Memory B cell (primary cell): ENCODE measurements around the gene BRINP1.

Experiments used
- ATAC-seq: fragments of 150-1000 bp; cut with Tn5 transposase; 2 replicates; pipeline ENCODE4 v1.10.0; 2021; ENCODE audit warnings: low read depth, mild to moderate bottlenecking, moderate library complexity
- DNase-seq, 2 donors: peaks; one replicate each; pipeline ENCODE4 v3.0.0; 2022; ENCODE audit warnings: low spot score in 2 of 2
- H3K27ac Mint-ChIP-seq: one replicate; pipeline ENCODE4 v1.8.0; 2022; ENCODE audit warnings: mild to moderate bottlenecking, moderate library complexity, mixed read lengths
- H3K27me3 Mint-ChIP-seq: one replicate; pipeline ENCODE4 v1.8.0; 2022; ENCODE audit warnings: mixed read lengths
- H3K36me3 Mint-ChIP-seq: one replicate; pipeline ENCODE4 v1.8.0; 2022; ENCODE audit warnings: mild to moderate bottlenecking, mixed read lengths
- H3K4me1 Mint-ChIP-seq: one replicate; pipeline ENCODE4 v1.8.0; 2022; ENCODE audit warnings: mixed read lengths
- H3K4me3 Mint-ChIP-seq: one replicate; pipeline ENCODE4 v1.8.0; 2022; ENCODE audit warnings: mild to moderate bottlenecking, moderate library complexity, mixed read lengths
- H3K9me3 Mint-ChIP-seq: one replicate; pipeline ENCODE4 v1.8.0; 2022; ENCODE audit warnings: mixed read lengths

The BRINP1 gene

DNA sequence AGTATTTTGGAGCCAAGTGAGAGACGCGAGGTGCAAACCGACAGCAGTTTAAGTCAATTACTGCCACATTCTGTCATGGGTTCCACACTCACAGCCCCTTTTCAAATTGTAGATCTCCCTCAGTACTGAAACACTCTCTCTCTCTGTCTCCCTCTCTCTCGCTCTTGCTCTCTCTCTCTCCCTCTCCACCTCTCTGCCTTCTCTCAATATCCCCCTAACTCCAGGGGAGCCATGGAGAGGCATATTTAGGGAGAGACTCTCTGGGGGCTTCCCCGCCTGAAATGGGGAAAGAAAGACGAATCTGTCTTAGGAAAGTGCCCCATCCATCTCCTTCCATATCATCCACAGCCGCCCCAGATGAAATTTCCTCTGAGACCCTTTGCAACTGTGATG is 1.6 kb downstream of the BRINP1 start:
- H3K27ac Mint-ChIP-seq: no peak overlapping the region
- no peak overlapping the region for H3K4me3 Mint-ChIP-seq
- H3K27me3 Mint-ChIP-seq: peaks cover 29% of the 10 kb centered on the region
- no peak for DNase-seq
- H3K9me3 Mint-ChIP-seq: peaks cover 6% of the 10 kb centered on the region
- peaks cover 3% of the 10 kb centered on the region for H3K4me1 Mint-ChIP-seq
- ATAC-seq: no peak
- H3K36me3 Mint-ChIP-seq: no peaks in the 10 kb centered on the region

DNA sequence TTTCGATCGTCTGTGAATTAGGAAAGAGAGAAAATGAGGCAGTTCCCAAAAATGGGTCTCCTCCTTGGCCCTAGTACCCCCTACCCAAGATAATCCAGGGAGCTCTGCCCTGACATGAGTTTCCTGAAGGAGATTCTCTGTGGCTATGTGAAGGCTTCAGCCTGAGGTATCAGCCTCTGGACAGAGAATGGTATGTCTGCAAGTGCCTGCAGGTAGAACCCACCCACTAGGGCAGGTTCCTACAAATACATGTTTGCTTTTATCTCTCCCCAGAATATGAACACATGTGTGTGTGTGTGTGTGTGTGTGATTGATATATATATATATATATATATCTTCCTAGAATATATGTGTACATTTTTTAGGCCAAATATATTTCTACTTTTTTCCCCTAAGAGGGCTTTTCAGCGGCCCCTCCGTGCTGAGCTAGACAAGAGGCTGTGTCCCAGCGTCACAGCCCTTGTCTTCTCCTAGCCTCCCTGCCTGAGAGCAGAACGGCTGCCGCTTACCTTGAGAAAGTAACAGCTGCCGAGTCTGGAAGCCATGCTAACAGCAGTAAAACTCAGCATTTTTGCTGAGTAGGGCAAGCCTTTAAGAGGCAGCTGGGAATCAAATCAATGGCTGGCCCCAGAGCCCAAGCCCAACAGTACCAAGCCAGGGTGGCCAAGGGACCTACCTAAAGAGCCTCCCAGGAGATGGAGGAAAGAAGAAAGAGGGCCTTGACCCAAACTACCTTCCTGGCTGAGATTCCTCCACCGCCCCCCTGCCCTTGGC is 2.1 kb downstream of the BRINP1 start:
- Mint-ChIP-seq H3K36me3 (no peaks in the 10 kb centered on the region), H3K27ac (no peak overlapping the region), H3K4me3 (no peak overlapping the region), H3K27me3 (peaks cover 29% of the 10 kb centered on the region), H3K4me1 (peaks cover 3% of the 10 kb centered on the region), H3K9me3 (peaks cover 6% of the 10 kb centered on the region)
- ATAC-seq (no peak), DNase-seq (no peak)

DNA sequence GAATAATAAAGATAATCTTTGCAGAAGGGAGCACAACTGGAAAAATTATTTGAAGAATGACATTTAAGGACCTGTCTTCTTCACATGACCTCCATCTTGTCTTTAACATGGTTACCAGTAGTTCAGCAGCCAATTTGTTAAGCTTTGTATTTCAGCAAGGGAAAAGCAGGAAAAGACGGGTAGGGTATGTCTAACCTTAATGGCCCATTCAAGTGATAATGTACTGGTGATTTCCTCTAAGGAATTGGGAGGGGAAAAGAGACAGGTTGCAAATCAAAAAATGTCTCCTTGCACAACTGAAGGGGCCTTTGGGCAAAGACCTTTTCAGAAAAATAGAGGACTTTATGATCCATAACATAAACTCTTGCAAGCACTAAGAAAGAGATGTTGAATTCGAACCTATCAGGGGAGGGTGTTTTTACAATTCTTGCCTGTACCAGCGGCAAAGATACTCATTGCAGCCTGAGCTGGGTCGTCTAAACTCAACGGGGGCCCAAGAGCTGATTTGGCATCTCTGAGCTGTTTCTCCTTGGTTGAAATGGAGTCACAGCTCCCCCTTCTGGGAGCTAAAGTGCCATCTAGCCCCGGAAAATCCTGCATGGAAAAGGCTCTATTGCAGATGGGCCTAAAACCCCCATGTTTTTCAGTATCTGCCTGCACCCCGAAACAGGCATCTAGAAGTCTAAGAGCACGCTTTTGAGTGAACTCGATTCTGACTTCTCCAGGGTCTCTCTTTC is 3.8 kb downstream of the BRINP1 start:
- Mint-ChIP-seq H3K9me3 (peaks cover 2% of the 10 kb centered on the region), H3K4me1 (peaks cover 3% of the 10 kb centered on the region), H3K27me3 (peaks cover 23% of the 10 kb centered on the region), H3K4me3 (no peak overlapping the region), H3K27ac (no peak overlapping the region), H3K36me3 (no peaks in the 10 kb centered on the region)
- ATAC-seq: no peak
- no peak for DNase-seq

DNA sequence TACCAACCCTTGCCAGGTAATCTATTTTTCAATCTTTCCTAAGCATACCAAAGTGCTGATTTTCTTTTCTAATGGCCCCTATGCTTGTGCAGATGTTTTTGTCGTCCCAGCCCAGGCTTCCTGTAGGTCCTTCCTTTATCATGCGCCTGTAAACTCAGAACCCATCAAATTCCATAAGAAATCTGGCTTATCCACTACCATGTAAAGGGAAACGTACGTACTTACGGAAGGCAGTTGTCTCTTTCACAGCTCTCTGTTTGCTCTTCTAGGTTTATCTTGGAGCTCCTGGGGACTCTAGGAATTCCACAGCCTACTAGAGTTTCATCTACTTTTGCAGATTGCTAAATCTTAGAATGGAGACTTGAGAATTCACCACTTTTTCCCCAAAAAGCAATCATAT is 9.0 kb downstream of the BRINP1 start:
- ATAC-seq (no peak), DNase-seq (no peak)
- peaks cover 6% of the 10 kb centered on the region for H3K27me3 Mint-ChIP-seq
- H3K27ac Mint-ChIP-seq: no peak overlapping the region
- H3K36me3 Mint-ChIP-seq: no peaks in the 10 kb centered on the region
- H3K4me1 Mint-ChIP-seq: no peaks in the 10 kb centered on the region
- H3K9me3 Mint-ChIP-seq: no peaks in the 10 kb centered on the region
- no peak overlapping the region for H3K4me3 Mint-ChIP-seq

- ATAC-seq (no peak), DNase-seq (no peak)
- Mint-ChIP-seq H3K9me3 (peaks cover 1% of the 10 kb centered on the region), H3K27ac (no peak overlapping the region), H3K27me3 (peaks cover 1% of the 10 kb centered on the region), H3K4me3 (no peak overlapping the region), H3K4me1 (no peaks in the 10 kb centered on the region), H3K36me3 (no peaks in the 10 kb centered on the region)
Observed at GRCh38 chr9:119357336-119358096, 11.7 kb downstream of the BRINP1 start.

DNA sequence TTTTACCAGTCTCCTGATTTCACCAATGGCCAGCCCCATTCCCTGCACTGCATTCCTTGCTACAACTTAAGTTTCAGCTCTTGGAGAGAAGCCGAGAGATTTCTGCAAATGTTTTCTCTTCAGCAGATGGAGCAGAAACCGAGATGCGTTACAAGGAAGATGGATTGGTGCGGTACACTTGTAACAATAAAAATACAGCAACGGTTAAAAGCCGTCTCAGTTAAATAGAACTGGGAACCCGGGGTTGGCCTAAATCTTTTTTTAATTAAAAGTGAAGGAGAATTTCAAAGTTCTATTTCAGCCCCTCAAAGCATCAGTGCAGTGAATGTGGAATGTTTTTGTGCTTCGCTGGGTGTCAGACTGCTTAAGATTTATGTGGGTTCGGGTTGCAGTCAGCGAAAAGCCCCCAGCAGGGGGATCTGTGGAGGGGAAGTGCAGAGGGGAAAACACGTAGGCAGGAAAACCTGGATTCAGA is 19.8 kb downstream of the BRINP1 start:
- peaks cover 1% of the 10 kb centered on the region for H3K9me3 Mint-ChIP-seq
- ATAC-seq (no peak), DNase-seq (no peak)
- no peaks in the 10 kb centered on the region for H3K36me3 Mint-ChIP-seq
- H3K27ac Mint-ChIP-seq: no peak overlapping the region
- peaks cover 7% of the 10 kb centered on the region for H3K27me3 Mint-ChIP-seq
- H3K4me3 Mint-ChIP-seq: no peak overlapping the region
- peaks cover 3% of the 10 kb centered on the region for H3K4me1 Mint-ChIP-seq

DNA sequence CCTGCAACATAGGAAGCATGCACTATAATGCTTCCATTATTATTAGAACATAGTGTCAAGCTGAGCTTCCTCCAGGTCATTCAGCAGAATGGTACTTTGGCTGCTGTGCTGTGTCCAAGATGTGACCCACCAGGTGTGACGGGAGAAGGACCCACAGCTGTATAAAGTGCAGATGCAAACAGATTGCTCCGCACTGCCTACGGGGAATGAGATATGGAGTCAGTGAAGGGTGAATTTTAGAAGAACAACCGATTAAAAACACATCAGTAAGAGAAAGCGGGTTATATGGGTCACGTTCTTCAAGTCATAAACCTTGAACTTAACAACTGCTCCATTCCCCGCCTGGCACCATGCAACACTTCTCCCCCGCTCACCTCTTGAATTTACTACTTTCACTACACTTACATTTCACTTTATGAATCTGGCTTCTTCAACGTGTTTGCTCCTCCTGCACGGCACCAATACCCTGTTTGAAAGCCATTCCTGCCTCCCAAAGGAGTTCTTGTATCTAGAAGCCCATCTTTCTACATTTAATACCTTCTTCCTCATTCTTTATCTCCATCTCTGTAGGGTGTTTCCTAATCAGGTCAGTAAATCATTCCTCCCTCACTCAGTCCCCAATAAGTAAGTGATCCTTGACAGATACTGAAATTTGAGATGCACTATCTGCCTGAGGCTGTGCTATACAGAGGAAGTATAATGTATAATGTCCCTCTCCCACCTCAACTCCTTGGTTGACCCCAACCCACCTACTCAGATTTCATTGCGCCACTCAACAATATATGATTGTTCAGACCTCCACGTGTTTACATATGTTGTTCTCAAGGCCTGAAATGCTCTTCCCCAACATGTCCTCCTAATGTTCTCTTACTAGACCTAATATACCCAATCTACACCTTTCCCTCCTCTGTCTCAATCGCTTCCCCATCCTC is 25.9 kb downstream of the BRINP1 start:
- no peaks in the 10 kb centered on the region for H3K9me3 Mint-ChIP-seq
- H3K4me3 Mint-ChIP-seq: no peak overlapping the region
- no peaks in the 10 kb centered on the region for H3K36me3 Mint-ChIP-seq
- DNase-seq: no peak
- H3K27me3 Mint-ChIP-seq: peaks cover 2% of the 10 kb centered on the region
- H3K27ac Mint-ChIP-seq: no peak overlapping the region
- no peak for ATAC-seq
- H3K4me1 Mint-ChIP-seq: no peaks in the 10 kb centered on the region

- Mint-ChIP-seq H3K36me3 (no peaks in the 10 kb centered on the region), H3K9me3 (no peaks in the 10 kb centered on the region), H3K4me3 (no peak overlapping the region), H3K27ac (no peak overlapping the region), H3K27me3 (peaks cover 2% of the 10 kb centered on the region), H3K4me1 (no peaks in the 10 kb centered on the region)
- DNase-seq (no peak), ATAC-seq (no peak)
Observed at GRCh38 chr9:119339056-119339455, 30.2 kb downstream of the BRINP1 start.

GRCh38 chr9:119337573-119337972 is 31.7 kb downstream of the BRINP1 start:
- DNase-seq (no peak), ATAC-seq (no peak)
- Mint-ChIP-seq H3K4me3 (no peak overlapping the region), H3K36me3 (no peaks in the 10 kb centered on the region), H3K27ac (no peak overlapping the region), H3K4me1 (no peaks in the 10 kb centered on the region), H3K27me3 (peaks cover 3% of the 10 kb centered on the region), H3K9me3 (no peaks in the 10 kb centered on the region)

DNA sequence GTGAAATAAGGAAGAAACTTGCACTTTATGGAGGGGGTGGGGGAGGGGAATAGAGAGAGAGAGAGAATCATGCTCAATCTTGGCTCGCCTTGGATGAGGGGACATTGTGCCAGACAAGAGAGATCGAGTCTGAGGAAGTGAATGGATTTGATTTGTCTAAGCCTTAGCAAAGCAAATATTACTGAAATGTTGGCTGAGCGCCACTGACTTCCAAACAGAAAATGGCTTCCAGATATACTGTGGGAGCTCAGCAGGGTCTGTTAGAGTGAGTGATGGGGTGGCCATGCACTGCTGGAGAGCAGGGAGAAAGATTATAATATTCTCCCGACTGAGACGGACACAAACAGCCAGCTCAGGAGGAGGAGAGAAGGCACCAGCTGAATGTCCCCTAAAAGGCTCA is 34.5 kb downstream of the BRINP1 start:
- Mint-ChIP-seq H3K4me3 (no peak overlapping the region), H3K9me3 (peaks cover 3% of the 10 kb centered on the region), H3K27me3 (peaks cover 3% of the 10 kb centered on the region), H3K4me1 (no peaks in the 10 kb centered on the region), H3K36me3 (no peaks in the 10 kb centered on the region), H3K27ac (no peak overlapping the region)
- DNase-seq (no peak), ATAC-seq (no peak)

DNA sequence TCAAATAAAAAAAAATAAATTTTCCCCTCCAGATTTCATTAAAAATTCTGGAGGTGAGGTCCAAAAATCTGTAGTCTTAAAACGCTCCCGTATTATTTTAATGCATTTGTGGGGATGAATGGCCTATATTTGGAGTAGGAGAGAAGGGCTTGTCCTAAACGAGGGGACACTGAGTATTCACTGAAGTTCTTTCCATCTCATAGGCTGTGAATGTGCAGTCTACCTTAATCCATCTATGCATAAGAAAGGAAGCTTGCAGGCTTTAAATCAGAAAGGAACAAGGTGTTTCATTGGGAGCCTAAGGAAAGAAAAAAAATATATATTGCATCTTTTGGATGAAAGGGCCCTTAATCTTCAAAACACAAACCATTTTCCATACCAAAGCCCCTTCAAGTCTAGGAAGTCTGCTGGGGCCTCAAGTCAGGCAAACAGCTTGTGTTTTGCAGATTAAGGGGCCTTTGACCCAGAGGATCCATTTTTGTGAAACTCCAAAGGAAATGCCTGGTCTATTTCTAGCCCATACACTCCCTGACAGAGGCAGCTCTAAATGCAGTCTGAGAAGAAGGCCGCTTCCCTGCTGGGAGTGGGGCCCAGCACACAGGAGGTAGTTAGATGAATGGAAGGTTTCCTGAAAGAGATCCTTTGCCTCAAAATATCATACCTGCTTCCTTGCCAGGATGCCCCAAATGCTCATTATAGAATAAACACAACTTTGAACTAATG is 35.6 kb downstream of the BRINP1 start:
- H3K4me3 Mint-ChIP-seq: no peak overlapping the region
- no peaks in the 10 kb centered on the region for H3K4me1 Mint-ChIP-seq
- H3K27me3 Mint-ChIP-seq: peaks cover 3% of the 10 kb centered on the region
- H3K36me3 Mint-ChIP-seq: no peaks in the 10 kb centered on the region
- DNase-seq (no peak), ATAC-seq (no peak)
- peaks cover 4% of the 10 kb centered on the region for H3K9me3 Mint-ChIP-seq
- no peak overlapping the region for H3K27ac Mint-ChIP-seq

- no peak for DNase-seq
- H3K27ac Mint-ChIP-seq: no peak overlapping the region
- no peak for ATAC-seq
- H3K4me1 Mint-ChIP-seq: no peaks in the 10 kb centered on the region
- H3K4me3 Mint-ChIP-seq: no peak overlapping the region
- H3K27me3 Mint-ChIP-seq: peaks cover 3% of the 10 kb centered on the region
- H3K36me3 Mint-ChIP-seq: no peaks in the 10 kb centered on the region
- H3K9me3 Mint-ChIP-seq: peaks cover 10% of the 10 kb centered on the region
Observed at GRCh38 chr9:119332522-119332921, 36.7 kb downstream of the BRINP1 start.

DNA sequence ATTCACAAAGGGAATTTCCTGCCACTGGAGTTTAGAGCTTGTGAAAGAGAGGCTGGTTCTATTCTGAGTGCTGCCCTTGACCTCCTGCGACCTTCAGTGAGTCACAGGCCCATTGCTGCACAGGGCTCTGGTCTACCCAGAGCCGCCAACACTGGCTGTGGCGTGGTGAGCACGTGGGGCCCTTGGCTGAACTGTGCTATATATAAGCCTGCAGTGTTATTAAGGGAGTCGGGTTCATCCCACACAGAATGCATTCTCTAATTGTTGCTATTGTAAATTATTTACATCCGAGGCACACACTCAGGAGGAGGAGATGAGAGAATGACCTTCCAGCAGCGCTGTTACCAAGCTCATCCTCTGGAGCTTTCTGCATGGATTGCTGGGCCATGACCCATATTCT is 47.1 kb downstream of the BRINP1 start:
- peaks cover 7% of the 10 kb centered on the region for H3K9me3 Mint-ChIP-seq
- H3K36me3 Mint-ChIP-seq: no peaks in the 10 kb centered on the region
- DNase-seq (no peak), ATAC-seq (no peak)
- H3K4me1 Mint-ChIP-seq: no peaks in the 10 kb centered on the region
- peaks cover 4% of the 10 kb centered on the region for H3K27me3 Mint-ChIP-seq
- no peak overlapping the region for H3K4me3 Mint-ChIP-seq
- H3K27ac Mint-ChIP-seq: no peak overlapping the region
